Activated T-cell treated with anti-CD3 and anti-CD28 coated beads for 4 hours (primary cell): ENCODE data around the gene NCOA4.
"Not testable (repeated sequence)": the region's sequence is repeated elsewhere in the genome, so short reads cannot be mapped to it uniquely, and the experiment has no call there.

Experiments used
- DNase-seq: peaks from one replicate; pipeline ENCODE4 v3.0.0-alpha.2; 2020

NCOA4 gene

GRCh38 chr10:45978554-45978953 is 51.9 kb downstream of the NCOA4 start:
- not testable (repeated sequence) for DNase-seq

- not testable (repeated sequence) for DNase-seq
These were observed 56.4 kb downstream of the NCOA4 start for GRCh38 chr10:45974041-45974440.

- DNase-seq = not testable (repeated sequence)
These were observed 57.6 kb downstream of the NCOA4 start for GRCh38 chr10:45972813-45973169.

GRCh38 chr10:45972106-45972812 is 58.2 kb downstream of the NCOA4 start, which contains the start of gene TIMM23:
Gene TIMM23 (plus strand): TSS chr10:45972489. CDS start chr10:45972625, 136 bp downstream.
- DNase-seq = peak; percentile 83

- not testable (repeated sequence) for DNase-seq
These were observed 58.7 kb downstream of the NCOA4 start for GRCh38 chr10:45971742-45972105.

- DNase-seq = not testable (repeated sequence)
These were observed 59.4 kb downstream of the NCOA4 start for GRCh38 chr10:45971019-45971418.

GRCh38 chr10:45962686-45963452 is 67.6 kb downstream of the NCOA4 start:
- not testable (repeated sequence) for DNase-seq

GRCh38 chr10:45957928-45958327 is 72.5 kb downstream of the NCOA4 start:
- not testable (repeated sequence) for DNase-seq

GRCh38 chr10:45956634-45957033 is 73.8 kb downstream of the NCOA4 start:
- DNase-seq = not testable (repeated sequence)
